ENCODE measurements around the gene LY86. TPM values are rescaled to one million over a fixed set of nuclear protein-coding genes. Genes with fewer than 3 reads are reported as not detected.

Gene LY86
- total and polyA plus RNA-seq, 10 of the 15 experiments (the other 5 are each of a cell fraction or from before 2014, with no cell fraction given): 68.2 to 457 (median 128) TPM

- 0 out of 2 replicates have a peak, but pooled peaks have one; percentile 8 for TF ChIP-seq NFIC (IDR thresholded peaks at IDR 0.05; ENCODE audit: low read depth, low read length)
- TF ChIP-seq ZNF622 (IDR thresholded peaks at IDR 0.05): no peak
- no peak for TF ChIP-seq RELA (IDR thresholded peaks at IDR 0.05; ENCODE audit: borderline replicate concordance, partially characterized antibody)
- TF ChIP-seq POLR2AphosphoS5 (IDR thresholded peaks at IDR 0.05; ENCODE audit: low read length): peak; percentile 52; the same call in 1 of the 2 replicates
- TF ChIP-seq, protein P1, sequence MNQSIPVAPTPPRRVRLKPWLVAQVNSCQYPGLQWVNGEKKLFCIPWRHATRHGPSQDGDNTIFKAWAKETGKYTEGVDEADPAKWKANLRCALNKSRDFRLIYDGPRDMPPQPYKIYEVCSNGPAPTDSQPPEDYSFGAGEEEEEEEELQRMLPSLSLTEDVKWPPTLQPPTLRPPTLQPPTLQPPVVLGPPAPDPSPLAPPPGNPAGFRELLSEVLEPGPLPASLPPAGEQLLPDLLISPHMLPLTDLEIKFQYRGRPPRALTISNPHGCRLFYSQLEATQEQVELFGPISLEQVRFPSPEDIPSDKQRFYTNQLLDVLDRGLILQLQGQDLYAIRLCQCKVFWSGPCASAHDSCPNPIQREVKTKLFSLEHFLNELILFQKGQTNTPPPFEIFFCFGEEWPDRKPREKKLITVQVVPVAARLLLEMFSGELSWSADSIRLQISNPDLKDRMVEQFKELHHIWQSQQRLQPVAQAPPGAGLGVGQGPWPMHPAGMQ (IDR thresholded peaks at IDR 0.05; ENCODE audit: borderline replicate concordance): no peak
- TF ChIP-seq HCFC1 (IDR thresholded peaks at IDR 0.05; ENCODE audit: low read length): no peak
- TF ChIP-seq, protein P2, sequence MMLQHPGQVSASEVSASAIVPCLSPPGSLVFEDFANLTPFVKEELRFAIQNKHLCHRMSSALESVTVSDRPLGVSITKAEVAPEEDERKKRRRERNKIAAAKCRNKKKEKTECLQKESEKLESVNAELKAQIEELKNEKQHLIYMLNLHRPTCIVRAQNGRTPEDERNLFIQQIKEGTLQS (IDR thresholded peaks at IDR 0.05; ENCODE audit: borderline replicate concordance, extremely low read depth, low read depth, low read length): no peak
- TF ChIP-seq SIN3A (IDR thresholded peaks at IDR 0.05; ENCODE audit: low read depth, low read length): no peak
- TF ChIP-seq, protein P3, sequence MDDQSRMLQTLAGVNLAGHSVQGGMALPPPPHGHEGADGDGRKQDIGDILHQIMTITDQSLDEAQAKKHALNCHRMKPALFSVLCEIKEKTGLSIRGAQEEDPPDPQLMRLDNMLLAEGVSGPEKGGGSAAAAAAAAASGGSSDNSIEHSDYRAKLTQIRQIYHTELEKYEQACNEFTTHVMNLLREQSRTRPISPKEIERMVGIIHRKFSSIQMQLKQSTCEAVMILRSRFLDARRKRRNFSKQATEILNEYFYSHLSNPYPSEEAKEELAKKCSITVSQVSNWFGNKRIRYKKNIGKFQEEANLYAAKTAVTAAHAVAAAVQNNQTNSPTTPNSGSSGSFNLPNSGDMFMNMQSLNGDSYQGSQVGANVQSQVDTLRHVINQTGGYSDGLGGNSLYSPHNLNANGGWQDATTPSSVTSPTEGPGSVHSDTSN (IDR thresholded peaks at IDR 0.05; ENCODE audit: insufficient replicate concordance, low read depth, low read length): no peak
- TF ChIP-seq LARP7 (IDR thresholded peaks at IDR 0.05): peak; percentile 87
- TF ChIP-seq ZBTB40 (IDR thresholded peaks at IDR 0.05; ENCODE audit: borderline replicate concordance): no peak
- peak; percentile 19 to 51; a peak in 2 of 4 replicates for TF ChIP-seq IKZF2 (IDR thresholded peaks at IDR 0.05)
- TF ChIP-seq GATAD2B (conservative IDR thresholded peaks at IDR 0.05; ENCODE audit: low read depth): peak; percentile 98; the same call in 1 of the 2 replicates
- TF ChIP-seq TARDBP (IDR thresholded peaks at IDR 0.05; ENCODE audit: borderline replicate concordance): no peak
- 0 out of 2 replicates have a peak, but pooled peaks have one; percentile 63 for TF ChIP-seq CHD1 (IDR thresholded peaks at IDR 0.05; ENCODE audit: low read depth, low read length)
- TF ChIP-seq, protein P4, sequence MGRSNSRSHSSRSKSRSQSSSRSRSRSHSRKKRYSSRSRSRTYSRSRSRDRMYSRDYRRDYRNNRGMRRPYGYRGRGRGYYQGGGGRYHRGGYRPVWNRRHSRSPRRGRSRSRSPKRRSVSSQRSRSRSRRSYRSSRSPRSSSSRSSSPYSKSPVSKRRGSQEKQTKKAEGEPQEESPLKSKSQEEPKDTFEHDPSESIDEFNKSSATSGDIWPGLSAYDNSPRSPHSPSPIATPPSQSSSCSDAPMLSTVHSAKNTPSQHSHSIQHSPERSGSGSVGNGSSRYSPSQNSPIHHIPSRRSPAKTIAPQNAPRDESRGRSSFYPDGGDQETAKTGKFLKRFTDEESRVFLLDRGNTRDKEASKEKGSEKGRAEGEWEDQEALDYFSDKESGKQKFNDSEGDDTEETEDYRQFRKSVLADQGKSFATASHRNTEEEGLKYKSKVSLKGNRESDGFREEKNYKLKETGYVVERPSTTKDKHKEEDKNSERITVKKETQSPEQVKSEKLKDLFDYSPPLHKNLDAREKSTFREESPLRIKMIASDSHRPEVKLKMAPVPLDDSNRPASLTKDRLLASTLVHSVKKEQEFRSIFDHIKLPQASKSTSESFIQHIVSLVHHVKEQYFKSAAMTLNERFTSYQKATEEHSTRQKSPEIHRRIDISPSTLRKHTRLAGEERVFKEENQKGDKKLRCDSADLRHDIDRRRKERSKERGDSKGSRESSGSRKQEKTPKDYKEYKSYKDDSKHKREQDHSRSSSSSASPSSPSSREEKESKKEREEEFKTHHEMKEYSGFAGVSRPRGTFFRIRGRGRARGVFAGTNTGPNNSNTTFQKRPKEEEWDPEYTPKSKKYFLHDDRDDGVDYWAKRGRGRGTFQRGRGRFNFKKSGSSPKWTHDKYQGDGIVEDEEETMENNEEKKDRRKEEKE (IDR thresholded peaks at IDR 0.05): no peak
- no peak for TF ChIP-seq CEBPB (IDR thresholded peaks at IDR 0.05; ENCODE audit: borderline replicate concordance in 1 of 2, low read depth in 2 of 2, low read length in 2 of 2)
- no peak; the same call in 1 of the 2 replicates for TF ChIP-seq ZNF207 (IDR thresholded peaks at IDR 0.05; ENCODE audit: borderline replicate concordance)
- TF ChIP-seq WRNIP1 (IDR thresholded peaks at IDR 0.05; ENCODE audit: borderline replicate concordance, low read depth, low read length): no peak
- no peak for TF ChIP-seq RAD21 (IDR thresholded peaks at IDR 0.05; ENCODE audit: insufficient read depth, low read depth, low read length)
Measured at GRCh38 chr6:6546318-6547109, 42.0 kb upstream of the LY86 start (continued).

Data from GM12878 (cell line).